AG09309 (cell line): ENCODE results near the gene DPH7.

Experiments used
- DNase-seq: peaks from one replicate; pipeline ENCODE4 v3.0.0-alpha.2; 2010; ENCODE audit warnings: low read depth
- H3K4me3 ChIP-seq: 2 replicates; pipeline ENCODE4 v1.5.1; 2011; ENCODE audit warnings: mild to moderate bottlenecking, low read depth, low read length, moderate library complexity; ENCODE audit not compliant: control insufficient read depth
- TF ChIP-seq, protein P1 (sequence below): IDR thresholded peaks from 2 replicates; pipeline ENCODE4 v1.5.1; 2011; ENCODE audit warnings: mild to moderate bottlenecking, low read depth, low read length, inconsistent platforms; ENCODE audit not compliant: insufficient read depth, control insufficient read depth; ENCODE audit errors: missing control alignments

DPH7 gene

GRCh38 chr9:137593176-137593575, 14.5 kb upstream of the DPH7 start:
- TF ChIP-seq, protein P1, sequence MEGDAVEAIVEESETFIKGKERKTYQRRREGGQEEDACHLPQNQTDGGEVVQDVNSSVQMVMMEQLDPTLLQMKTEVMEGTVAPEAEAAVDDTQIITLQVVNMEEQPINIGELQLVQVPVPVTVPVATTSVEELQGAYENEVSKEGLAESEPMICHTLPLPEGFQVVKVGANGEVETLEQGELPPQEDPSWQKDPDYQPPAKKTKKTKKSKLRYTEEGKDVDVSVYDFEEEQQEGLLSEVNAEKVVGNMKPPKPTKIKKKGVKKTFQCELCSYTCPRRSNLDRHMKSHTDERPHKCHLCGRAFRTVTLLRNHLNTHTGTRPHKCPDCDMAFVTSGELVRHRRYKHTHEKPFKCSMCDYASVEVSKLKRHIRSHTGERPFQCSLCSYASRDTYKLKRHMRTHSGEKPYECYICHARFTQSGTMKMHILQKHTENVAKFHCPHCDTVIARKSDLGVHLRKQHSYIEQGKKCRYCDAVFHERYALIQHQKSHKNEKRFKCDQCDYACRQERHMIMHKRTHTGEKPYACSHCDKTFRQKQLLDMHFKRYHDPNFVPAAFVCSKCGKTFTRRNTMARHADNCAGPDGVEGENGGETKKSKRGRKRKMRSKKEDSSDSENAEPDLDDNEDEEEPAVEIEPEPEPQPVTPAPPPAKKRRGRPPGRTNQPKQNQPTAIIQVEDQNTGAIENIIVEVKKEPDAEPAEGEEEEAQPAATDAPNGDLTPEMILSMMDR = no peak
- H3K4me3 ChIP-seq = no peak overlapping the region
- no peak for DNase-seq

DNA sequence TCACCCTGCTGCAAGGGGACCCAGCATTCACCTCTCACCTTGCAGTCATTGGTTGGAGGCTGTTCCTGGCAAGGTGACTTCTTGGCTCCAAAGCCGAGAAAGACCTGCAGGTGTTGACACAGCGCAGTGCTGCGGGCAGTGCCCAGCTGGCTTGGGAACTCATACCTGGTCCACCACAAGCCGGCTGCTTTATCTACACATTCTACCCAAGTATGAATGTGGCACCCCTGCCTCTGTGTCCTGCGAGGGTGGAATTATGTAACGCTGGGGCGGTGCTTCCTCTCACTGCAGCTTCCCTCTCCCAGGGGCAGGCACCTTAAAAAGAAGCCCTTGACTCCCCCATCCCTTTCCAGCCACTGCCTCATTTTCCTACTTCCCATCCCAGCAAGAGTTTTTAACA, 14.0 kb upstream of the DPH7 start:
- DNase-seq = no peak
- TF ChIP-seq, protein P1 = no peak
- H3K4me3 ChIP-seq = no peak overlapping the region

GRCh38 chr9:137590469-137591383, 12.0 kb upstream of the DPH7 start, which contains the start of gene ZMYND19:
Gene ZMYND19, minus strand, starts transcription at chr9:137590512. Its CDS starts 249 bp downstream, at chr9:137590263.
- TF ChIP-seq, protein P1 = no peak
- DNase-seq = no peak
- H3K4me3 ChIP-seq = peak within 1 kb of the TSS; percentile 75

GRCh38 chr9:137590123-137590468, 11.4 kb upstream of the DPH7 start:
- peak overlapping the region; percentile 75 for H3K4me3 ChIP-seq
- DNase-seq = no peak
- TF ChIP-seq, protein P1 = no peak

DNA sequence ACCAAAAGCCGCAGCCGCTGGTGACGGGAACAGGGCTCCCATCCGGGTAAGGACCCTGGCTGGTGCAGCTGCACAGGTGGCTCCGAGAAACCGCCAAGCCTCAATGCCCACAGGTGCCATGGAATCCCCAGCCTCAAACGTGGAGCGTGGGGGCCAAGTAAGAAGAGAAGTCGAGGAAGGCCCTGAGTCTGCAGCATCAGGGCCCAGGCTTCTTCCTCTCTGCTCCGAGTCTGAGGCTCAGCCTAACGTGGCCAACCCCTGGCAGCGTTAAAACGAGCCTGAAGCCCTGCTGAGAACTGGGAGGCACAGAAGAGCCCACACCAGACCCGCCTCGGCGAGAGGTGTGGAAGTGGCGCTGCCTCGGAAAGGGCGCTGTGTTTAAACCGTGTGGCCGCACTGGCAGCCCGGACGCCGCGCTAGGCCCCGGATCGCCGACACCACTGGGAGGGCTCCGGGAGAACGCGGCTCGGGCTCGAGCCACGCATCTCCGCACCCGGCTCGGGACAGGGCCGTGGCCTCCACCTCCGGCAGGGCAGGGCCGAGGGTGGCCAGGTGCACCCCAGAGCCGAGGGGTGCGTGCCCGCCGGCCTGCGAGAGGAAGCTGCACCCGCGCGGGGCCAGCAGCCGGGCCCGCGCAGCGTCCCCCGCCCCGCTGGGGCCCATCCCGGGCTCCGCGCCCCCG, 10.9 kb upstream of the DPH7 start:
- H3K4me3 ChIP-seq = peak overlapping the region; percentile 75
- TF ChIP-seq, protein P1 = no peak
- no peak for DNase-seq

GRCh38 chr9:137588891-137589290, 10.2 kb upstream of the DPH7 start:
- H3K4me3 ChIP-seq = peak overlapping the region; percentile 75
- no peak for DNase-seq
- TF ChIP-seq, protein P1 = no peak
